GM18867 (cell line): ENCODE measurements around the gene TAS2R38.

ENCODE experiments used
- ATAC-seq: cut with Tn5 transposase; IDR thresholded peaks from one replicate; pipeline ENCODE4 v1.9.1; 2021; ENCODE audit warnings: mild to moderate bottlenecking, moderate library complexity; ENCODE audit not compliant: unreplicated experiment

TAS2R38 gene

GRCh38 chr7:141976524-141977245 is 3.1 kb upstream of the TAS2R38 start:
- no peak for ATAC-seq

- ATAC-seq: peak; percentile 87
Measured at GRCh38 chr7:141975806-141976523, 2.4 kb upstream of the TAS2R38 start.

GRCh38 chr7:141974831-141975230 is 1.3 kb upstream of the TAS2R38 start:
- ATAC-seq: no peak

- ATAC-seq: peak; percentile 92
Measured at GRCh38 chr7:141960687-141961422, 12.7 kb downstream of the TAS2R38 start.

GRCh38 chr7:141956084-141956483 is 17.5 kb downstream of the TAS2R38 start:
- no peak for ATAC-seq

- ATAC-seq: no peak
Measured at GRCh38 chr7:141954334-141954733, 19.2 kb downstream of the TAS2R38 start.

- no peak for ATAC-seq
Measured at GRCh38 chr7:141952461-141952860, 21.1 kb downstream of the TAS2R38 start.

GRCh38 chr7:141950806-141951205 is 22.8 kb downstream of the TAS2R38 start:
- ATAC-seq: no peak

- no peak for ATAC-seq
Measured at GRCh38 chr7:141949911-141950310, 23.7 kb downstream of the TAS2R38 start.

GRCh38 chr7:141949451-141949850 is 24.1 kb downstream of the TAS2R38 start:
- no peak for ATAC-seq

GRCh38 chr7:141949021-141949420 is 24.6 kb downstream of the TAS2R38 start:
- no peak for ATAC-seq

- no peak for ATAC-seq
Measured at GRCh38 chr7:141946796-141947195, 26.8 kb downstream of the TAS2R38 start, which contains the start of gene CLEC5A. CLEC5A (minus strand) TSS chr7:141946974; CDS start chr7:141946292, 682 bp downstream.

GRCh38 chr7:141945356-141945755 is 28.2 kb downstream of the TAS2R38 start:
- no peak for ATAC-seq

- ATAC-seq: no peak
Measured at GRCh38 chr7:141944811-141945210, 28.8 kb downstream of the TAS2R38 start.

- no peak for ATAC-seq
Measured at GRCh38 chr7:141943846-141944245, 29.7 kb downstream of the TAS2R38 start.

GRCh38 chr7:141941075-141941474 is 32.5 kb downstream of the TAS2R38 start:
- ATAC-seq: no peak

- no peak for ATAC-seq
Measured at GRCh38 chr7:141930211-141930610, 43.4 kb downstream of the TAS2R38 start.

- ATAC-seq: no peak
Measured at GRCh38 chr7:141928845-141929195, 44.8 kb downstream of the TAS2R38 start.

- no peak for ATAC-seq
Measured at GRCh38 chr7:141928146-141928844, 45.3 kb downstream of the TAS2R38 start.
